ENCODE measurements around the gene POLL.

POLL gene

DNA sequence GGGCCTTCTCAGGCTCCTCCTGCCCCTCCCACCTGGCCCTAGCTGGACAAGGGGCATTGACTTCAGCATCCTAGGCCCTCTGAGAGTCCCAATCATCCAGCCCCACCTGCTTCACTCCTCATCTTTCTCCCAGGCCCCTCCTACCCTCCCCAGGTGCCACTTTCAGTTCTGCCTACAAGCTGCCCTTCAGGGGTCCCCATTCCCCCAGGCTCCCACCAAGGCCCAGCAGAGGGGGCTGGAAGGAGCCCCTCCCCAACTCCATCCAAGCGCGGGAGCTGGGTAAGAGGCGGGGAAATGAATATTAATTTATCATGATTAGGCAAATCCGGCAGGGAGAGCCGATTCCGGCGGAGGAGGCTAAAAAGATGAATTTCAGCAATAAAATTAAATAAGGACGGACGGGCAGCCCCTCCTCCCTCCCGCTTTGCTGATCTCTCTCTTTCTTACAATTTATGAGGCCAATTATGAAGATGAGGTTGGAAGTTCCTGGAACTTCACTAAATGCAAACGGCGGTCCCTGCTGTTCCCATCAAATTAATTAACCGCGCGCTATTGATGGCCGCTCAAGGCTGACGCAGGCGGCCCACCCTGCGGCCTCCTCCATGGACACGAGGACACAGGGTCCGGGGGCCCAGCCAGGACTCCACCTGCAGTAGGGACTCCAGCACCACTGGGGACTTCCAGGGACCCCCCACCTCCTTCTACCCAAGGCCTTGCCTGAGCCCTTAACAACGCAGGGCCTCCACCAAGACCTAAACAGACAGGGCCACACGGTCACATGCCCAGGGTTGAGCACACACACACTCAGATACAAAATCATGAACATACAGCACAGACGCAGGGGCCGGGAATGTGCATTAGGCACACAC lies 13.9 kb downstream of the POLL start:
- no peak for DNase-seq

DNA sequence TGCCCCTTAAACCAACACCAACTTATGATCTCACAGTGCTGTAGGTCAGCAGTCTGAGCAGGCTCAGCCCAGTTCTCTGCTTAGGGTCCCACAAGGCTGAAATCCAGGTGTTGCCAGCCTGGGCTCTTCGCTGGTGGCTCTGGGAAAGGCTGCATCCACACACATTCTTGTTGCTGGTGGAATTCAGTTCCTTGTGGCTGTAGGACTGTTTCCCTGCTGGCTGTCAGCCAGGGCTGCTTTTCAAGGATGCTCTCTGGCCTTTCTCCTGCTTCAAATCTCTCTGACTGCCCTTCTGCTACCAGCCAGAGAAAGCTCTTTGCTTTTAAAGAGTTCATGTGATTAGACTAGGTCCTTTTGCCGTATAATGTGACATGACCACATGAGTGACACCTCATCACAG lies 15.3 kb downstream of the POLL start:
- no peak for DNase-seq

DNA sequence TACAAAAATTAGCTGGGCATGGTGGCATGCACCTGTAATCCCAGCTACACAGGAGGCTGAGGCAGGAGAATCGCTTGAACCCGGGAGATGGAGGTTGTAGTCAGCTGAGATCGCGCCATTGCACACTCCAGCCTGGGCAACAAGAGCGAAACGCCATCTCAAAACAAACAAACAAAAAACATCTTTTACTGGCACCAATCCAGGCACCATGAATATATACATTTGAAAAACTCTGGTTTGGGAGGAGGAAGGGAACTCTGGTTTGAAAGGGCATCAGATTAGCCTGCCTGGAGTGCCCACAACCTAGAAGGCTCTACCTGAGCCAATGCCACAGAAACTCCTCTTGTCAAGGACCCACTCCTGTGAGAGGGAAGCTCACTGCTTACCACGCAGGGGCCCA lies 15.9 kb downstream of the POLL start:
- DNase-seq = no peak

DNA sequence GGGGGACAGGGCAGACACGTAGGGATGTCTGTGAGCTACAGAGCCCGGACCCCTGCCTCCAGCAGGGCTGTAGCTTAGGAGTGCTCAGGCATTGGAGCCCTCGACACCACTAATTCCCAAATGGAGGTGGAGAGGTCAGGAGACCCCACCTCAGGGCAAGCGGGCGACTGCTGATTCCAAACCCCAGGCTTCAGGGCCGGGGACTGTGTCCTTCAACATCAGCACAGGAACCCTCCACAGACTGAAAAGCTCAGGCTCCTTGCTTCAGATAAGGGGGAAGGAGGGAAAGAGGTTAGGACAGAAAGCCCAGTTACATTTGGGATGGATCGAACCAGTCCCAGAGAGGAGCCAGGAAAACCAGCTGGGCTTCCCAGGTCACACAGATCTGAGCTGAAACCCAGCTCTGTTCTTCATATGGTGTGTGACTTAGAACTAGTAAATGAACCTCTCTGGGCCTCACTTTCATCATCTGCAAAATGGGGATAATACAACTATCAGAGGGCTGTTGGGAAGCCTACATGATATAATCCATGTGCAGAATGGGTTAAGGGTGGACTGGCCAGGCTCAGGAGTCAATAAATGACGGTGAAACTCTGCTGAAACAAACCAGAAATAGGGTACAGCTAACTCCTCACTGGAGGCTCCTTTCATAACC lies 16.7 kb downstream of the POLL start:
- DNase-seq = no peak

DNA sequence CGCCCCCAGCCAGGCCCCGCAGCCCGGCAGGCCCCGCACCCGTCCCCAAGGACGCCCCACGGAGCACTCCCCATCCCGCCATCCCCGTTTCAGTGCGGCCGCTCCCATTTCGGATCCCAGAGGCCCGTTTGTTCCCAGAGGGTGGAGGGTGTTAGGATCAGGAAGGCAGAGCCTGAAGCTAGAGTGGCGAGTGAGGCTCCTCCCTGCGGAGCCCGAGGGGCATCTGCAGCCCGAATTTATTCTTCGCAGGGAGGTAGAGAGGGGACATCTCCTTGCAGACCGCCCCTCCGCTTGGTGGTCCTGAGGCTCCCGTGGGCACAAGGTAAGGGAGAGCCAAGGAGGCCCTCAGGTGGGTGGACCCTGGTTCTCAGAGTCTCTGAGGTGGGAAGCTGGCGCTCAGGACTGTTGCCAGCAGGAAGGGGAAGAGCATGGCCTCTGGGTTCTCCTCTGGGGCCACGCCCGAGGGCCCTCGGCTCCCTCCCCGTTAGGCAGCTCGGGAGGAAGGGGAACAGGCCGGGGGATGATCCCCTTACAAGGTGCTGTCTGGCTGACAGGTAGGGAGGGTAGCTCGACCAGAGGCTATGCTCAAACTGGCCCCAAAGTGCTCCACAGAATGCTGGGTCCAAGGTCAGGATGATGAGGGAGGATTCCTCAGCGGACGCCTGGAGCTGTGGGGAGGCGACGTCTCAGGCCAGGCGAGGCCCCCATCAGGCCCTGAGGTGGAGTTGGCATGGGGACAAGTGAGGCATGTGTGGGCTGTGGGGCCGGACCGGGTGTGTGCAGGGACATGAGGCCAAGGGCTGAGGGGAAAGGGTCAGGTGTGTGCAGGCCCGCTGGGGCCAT lies 17.4 kb downstream of the POLL start:
- no peak for DNase-seq

DNA sequence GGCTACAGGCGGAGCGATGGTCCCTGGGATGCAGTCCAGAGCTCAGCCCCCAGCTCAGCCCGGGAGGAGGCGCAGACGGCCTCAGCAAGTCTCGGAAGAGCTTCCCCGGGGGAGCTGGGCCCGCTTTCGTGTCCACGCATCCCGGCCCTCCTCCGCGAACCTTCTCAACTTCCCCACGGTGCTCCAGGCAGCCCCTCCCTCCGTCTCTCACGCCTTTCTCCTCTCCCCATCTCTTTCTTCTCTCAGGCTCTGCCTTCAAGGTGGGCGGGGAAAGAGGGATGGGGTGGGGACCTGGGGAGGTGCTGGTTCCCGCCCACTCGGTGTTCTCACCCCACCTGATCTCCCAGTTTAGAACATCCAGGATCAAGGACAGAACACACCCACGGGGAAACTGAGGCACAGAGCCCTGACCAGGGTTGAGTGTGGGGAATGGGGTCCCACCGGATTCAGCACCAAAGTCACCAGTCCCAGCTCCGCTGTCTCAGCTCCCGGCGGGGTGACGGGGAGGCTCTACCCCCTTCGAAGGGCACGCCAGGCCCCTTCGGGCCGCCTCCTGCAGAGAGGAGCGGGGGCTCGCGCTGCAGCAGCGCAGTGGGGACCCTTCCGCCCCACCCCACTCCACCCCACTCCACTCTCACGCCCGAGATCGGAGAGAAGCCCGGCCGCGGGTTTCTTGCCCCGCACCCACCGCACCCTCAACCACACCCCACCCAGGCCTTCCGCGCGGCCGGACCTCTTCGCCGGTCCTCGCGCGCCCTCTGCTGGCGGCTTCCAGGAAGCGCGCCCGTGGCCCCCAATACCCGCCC lies 18.2 kb downstream of the POLL start:
- DNase-seq = peak in 1 of 2 experiments; percentile 52

DNA sequence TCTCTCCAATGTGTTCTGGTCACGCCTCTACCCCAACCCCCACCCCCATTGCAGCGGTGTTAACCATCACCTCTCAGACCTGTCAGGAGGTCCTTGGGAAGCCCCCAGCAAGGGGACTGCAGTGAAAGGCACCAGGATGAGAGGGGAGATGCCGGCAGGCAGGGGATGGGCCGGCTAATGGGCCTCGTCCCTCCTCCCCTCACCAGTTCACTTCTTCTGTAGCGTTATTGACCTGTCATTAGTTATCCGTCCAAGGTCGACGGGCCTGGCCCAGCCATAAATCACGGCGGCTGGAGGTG lies 18.8 kb downstream of the POLL start:
- DNase-seq = no peak

DNA sequence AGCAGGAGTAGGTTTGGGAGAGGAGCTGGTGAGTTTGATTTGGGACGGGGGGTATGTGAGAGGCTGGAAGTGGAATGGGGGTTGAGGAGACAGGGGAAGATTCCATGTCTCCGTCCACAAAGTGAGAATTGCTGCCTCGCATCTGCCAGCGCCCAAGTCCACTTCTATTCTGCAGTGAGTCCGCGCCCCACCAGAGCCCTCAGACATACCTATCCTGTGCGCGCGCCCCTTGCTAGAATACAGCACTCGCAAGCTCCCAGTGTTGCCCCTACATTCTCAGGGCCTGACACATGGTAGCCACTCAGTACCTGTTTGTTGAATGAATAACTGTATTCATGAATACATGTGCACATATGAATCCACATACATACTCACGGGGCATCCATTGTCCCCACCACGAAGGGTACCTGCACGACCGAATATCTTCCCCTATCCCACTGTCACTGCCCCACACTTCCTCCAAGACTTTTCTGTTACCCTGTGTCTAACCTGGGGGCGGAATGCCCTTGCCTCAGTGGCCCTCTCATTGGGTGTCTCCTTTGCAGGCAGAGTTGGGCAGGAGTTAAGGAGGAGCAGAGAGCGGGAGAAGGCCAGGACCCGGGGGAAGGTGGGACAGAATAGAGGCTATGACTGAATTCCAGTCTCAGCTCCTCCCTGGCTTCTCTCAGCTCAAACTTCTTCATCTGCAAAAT lies 19.9 kb downstream of the POLL start:
- DNase-seq = no peak

DNA sequence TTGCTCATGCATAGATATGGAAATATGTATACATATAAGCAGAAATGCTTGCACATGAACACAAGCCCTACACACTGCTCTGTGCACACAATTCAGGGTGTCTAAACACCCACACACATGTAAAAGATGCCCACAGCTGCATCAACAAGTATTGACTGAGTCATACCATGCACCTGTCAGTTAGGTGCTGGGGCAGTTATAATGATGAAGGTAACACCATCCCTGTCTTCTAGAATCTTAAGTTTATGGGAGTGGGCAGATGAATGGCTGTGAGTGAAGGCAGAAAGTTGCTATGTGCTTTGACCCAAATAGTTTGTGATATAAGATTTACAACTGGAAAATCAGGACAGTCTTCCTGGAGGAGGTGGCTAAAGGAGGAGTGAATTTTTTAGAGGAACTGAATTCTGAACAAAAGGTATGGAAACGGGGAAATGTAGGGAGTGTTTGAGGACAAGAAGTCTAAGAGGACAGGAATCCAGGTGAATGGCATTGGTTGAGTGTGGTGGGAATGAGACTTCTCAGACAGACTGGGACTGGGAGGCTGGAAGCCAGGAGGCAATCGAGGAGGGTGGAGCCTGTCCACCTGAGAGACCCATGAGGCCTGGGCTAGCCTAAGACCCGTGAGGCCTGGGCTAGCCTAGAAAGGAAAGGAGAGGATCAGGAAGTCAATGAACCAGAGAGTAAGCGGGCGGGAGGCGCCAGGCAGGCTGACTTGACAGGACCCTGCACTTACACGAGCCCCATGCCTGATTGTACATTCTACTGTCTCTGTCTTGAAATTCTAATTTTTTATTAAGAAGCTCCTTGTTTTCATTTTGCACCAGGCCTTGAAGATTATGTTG lies 20.7 kb downstream of the POLL start:
- DNase-seq = no peak

DNA sequence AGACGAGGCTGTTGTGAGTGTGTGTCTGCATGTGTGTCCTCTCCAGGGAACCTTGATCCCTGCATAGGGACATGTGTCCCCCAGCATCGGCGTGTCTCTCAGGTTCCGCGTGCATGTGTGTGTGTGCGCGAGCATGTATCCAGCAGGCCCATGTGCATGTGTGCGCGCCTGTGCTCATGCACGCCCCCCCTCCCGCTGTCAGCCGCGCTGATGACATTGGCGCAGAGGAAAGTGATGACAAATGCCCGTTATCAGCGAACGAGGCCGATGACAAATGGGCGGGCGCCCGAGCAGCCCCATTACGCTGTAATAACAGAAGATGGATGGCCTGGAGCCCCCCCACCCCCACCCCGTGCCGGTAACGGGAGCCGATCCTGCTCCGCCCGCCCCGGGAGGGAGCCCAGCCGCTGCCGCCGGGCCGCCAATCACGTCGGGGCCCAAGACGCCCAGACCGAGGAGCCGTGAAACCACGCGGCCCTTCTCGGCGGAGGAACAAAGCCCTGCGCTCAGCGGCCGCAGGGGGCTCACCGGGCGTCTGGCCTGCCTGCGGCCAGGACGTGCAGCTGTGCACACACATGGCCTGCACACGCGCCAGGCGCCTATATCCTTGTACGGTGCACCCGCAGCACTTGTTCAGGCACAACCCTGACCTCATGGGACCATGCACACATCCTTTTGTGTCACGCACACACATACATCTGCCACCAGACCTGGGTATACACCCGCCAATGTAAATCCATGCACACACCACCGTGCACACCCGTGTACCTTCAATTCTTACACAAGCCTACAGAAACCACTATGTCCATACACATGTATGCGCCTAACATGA lies 21.5 kb downstream of the POLL start:
- no peak for DNase-seq

DNA sequence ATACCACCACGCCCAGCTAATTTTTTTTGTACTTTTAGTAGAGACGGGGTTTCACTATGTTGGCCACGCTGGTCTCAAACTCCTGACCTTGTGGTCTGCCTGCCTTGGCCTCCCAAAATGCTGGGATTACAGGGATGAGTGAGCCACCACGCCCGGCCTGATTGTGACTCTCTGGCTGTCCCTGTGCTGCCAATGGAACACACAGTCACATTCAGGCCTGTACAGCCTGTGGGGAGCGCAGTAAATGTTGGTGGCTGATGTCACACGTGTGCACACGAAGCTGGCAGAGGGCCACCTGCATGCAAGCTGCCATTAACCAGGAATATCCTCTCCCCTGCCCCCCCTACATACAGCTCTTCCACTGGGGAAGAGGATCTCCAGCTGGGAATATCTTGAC lies 22.1 kb downstream of the POLL start:
- no peak for DNase-seq

DNA sequence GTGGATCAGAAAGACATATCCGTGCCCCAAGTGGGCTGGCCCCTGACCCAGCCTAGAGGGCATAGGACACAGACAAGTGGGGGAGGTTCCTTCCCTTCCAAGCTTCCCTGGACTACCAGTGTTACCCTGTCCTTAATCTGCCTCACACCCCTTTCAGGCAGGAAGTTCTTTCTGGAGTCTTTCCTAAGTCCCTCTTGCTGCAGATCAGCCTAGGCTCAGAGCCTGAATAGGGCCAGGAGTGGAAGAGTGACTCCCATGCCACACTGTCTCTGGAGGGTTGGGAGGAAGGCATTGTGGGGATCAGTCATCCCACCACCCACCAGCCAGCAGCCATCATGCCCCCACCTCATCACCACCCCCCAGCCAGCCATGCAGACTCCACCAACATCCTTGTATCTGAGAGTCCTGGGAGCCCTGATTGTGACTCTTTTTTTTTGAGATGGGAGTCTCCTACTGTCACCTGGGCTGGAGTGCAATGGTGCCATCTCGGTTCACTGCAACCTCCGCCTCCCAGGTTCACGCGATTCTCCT lies 22.6 kb downstream of the POLL start:
- DNase-seq = no peak

DNA sequence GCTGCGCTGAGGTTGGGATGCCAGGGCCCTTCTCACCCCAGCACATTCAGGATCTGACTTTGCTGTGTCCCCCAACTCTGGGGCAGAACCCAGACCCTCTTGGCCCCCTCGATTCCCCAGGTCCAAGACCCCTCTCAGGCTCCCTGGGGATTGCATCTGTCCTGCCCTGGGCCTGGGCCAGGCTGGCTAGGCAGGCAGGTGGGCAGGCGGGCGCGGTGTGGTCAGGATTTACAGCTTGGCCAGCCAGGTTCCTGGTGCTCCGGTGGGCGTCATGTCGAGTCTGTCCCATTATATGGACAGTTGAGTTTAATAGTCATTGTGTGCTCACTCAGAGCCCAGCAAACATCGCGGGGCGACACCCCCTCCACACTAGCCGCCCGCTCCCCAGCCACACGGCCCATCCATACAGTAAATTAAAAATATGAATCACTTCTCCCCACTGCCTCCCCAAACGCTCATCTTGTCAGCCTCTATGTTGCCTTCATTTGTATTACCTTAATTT lies 23.5 kb downstream of the POLL start:
- DNase-seq = no peak

DNA sequence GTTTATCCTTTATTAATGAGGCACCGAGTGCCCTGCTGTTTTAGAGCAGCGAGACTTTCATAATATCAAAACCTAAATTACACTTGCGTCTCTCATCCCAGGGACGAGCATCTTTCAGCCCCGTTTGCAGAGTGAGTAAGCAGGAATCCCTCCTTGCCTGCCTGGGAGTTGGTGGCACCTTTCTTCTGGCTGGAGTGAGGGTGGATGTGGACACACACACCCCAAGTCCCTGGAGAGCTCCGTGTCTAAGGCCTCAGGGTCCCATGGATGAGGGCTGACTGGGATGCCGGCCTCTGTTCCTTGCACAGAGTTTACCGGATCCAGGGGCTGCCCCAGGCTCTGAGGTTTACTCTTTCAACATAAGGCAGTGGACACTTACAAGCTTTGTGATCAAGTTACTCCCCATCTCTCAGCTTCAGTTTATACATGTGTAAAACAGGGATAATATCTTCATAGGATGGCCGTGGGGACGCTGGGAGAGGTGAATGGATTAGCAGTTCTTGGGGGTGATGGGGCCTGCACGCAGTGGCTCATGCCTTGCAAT lies 24.5 kb downstream of the POLL start:
- DNase-seq = no peak

DNA sequence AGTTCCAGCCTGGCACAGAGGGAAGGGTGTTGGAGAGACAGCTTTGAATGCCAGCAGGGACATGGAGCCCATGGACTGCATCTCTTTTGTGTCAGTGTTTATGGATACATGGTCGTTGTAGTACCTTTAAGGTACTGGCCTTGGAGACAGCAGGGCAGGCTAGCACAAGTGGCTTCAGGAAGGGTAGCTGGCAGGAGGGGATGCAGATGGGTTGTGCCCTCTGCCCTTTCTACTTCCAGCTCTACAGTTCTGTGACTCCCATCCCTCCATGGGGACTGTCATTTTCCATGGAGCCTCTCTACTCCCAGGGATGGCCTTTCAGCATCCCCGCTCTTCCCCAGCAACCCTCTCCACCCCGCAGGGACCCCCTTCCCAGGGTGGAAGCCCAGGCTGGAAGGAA lies 25.1 kb downstream of the POLL start:
- no peak for DNase-seq

DNA sequence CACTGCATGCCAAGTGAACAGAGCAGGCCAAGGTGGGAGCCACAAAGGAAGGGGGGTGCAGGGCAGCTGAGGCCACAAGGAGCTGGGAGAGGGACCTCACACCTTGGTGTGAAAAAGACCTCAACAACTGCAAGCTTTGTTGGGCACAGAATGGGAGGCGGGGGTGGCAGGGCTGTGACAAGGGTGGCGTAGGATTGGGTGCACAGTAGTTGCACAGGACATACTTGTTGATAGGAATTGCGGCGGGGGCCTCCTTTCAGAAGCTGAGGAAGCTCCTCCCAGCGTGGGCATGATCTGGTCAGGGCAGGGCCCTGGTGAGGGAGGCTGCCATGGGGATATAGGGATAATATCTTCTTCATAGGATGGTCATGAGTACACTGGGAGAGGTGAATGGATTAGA lies 25.8 kb downstream of the POLL start:
- DNase-seq = no peak

DNA sequence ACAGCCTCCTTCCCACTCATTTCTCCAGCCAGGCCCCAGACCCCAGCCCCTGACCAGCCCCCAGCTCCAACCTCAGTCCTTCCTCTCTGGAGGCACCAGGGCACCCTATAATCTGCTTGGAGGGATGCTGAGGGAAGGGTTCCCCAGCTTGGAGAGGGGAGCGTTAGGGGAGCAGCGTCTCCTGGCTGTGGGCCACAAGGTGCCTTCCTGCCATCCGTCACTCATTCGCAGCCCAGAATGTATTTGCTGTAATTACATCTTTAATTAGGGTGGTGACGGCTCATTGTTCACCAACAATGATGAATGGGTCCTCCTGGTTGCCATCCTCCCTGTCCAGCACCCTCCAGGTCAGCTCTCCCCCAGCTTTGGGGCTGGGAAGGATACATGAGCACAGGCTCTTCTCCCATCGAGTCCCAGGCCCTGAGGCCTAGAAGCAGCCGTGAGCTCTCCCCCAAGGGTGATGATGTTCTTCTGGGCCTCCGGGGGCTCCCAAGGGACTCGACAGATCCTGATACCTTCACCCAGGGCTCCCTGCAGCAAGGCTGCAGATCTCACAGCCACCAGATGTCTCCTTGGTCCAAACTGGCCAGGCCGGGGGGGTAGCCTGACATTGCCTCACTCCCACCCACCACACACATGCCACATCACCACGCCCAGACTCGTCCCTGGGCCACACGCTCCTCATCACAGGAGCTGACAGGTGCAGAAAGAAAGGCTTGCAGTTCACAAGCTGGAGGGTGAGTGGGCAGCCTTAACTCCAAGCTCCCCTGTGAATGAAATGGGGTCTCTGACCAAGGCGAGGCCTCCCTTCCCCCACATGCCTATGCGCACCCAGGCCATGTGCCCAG lies 26.8 kb downstream of the POLL start:
- DNase-seq = no peak

DNA sequence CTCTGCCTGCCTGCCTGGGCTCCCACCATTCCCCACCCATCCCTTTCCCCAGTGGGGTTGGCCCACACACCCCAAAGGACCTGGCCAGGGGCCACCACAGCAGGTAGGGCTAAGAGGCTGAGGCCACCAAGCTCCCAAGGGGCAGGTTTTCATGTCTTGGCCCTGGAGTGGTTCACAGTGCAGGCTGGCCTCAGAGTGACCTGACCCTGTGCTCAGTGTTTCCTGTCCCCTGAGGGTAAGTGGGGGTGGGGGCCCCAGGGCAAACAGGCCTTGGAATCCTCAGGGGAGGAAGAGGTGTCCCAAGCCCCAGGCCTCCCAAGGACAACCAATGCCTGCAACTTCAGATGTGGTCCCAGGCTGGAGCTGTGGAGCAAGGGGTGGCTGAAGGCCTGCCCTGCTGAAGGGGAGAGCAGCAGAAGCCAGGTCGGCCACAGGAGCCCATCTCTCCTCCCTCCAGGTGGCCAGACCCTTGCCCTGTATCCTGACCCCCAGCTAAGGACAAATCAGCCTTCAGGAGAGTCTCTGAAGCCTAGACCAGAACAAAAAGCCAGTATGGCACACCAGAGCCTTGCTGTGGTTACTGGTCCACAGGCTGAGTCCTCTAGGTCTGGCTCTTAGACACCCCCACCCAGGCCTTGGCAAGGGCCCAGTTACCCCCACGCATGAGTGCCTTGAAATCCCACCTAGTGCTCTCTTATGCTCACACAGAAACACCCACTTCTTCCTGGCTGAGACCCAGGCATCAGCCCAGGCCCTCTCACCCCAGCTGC lies 27.6 kb downstream of the POLL start:
- no peak for DNase-seq
